ENCODE results near the gene SLC49A3.

DNA sequence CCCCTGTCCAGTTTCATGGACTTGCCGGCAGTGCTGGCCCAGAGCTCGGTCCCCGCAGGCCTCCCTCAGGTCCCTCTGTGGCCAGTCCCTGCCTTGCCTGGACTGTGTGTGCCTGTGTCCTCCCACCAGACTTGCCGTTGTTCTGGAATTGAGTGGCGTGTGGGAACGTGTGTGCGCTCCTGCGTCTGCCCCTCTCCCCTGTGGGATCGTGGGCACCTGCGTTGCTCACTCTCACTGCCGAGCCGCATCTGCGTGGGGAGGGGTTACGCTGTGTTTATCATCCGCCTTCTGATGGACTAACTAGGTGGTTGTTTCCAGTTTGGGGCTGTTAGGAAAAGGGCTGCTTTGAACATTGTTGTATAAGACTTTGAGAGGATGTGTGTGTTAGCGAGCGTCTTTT lies 37.9 kb upstream of the SLC49A3 start:
- TF ChIP-seq, protein P1, sequence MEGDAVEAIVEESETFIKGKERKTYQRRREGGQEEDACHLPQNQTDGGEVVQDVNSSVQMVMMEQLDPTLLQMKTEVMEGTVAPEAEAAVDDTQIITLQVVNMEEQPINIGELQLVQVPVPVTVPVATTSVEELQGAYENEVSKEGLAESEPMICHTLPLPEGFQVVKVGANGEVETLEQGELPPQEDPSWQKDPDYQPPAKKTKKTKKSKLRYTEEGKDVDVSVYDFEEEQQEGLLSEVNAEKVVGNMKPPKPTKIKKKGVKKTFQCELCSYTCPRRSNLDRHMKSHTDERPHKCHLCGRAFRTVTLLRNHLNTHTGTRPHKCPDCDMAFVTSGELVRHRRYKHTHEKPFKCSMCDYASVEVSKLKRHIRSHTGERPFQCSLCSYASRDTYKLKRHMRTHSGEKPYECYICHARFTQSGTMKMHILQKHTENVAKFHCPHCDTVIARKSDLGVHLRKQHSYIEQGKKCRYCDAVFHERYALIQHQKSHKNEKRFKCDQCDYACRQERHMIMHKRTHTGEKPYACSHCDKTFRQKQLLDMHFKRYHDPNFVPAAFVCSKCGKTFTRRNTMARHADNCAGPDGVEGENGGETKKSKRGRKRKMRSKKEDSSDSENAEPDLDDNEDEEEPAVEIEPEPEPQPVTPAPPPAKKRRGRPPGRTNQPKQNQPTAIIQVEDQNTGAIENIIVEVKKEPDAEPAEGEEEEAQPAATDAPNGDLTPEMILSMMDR (IDR thresholded peaks at IDR 0.05 in 8 of 11, conservative IDR thresholded peaks at IDR 0.05 in 3 of 11) = no peak
- no peak for TF ChIP-seq POLR2A (IDR thresholded peaks at IDR 0.05)
